ENCODE results near the gene CLDN8. TPM values are rescaled to one million over a fixed set of nuclear protein-coding genes. Genes with fewer than 3 reads are reported as not detected.

Gene CLDN8
- total RNA-seq, 1 experiment from 2014 or later: not detected

GRCh38 chr21:30186242-30186641, 29.7 kb downstream of the CLDN8 start:
- no peaks in the 10 kb centered on the region for H3K27me3 ChIP-seq (ENCODE audit: insufficient read depth, low read length)
- H3K9me3 ChIP-seq (ENCODE audit: control insufficient read depth in 1 of 2, insufficient read depth in 1 of 2, low read depth in 1 of 2, low read length in 2 of 2): peaks cover 0 to 31% of the 10 kb centered on the region in 2 experiments; a peak in 3 of 4 replicates
- ChIA-PET RAD21 (ENCODE audit: low non-redundant PET in 1 of 2, low total read pairs in 2 of 2, uncharacterized antibody in 2 of 2, unreplicated experiment in 2 of 2) (no interaction called here), POLR2A (no interaction called here), CTCF (no interaction called here)
- H3K27ac ChIP-seq (ENCODE audit: low read depth, low read length): no peak overlapping the region
- H2AFZ ChIP-seq (ENCODE audit: low read depth, low read length, poor library complexity, severe bottlenecking): no peak overlapping the region
- no peak overlapping the region for H3K9ac ChIP-seq (ENCODE audit: low read length)
- BruUV-seq (replicated peaks): no TSS peak
- H3K9me2 ChIP-seq (ENCODE audit: insufficient read depth): no peaks in the 10 kb centered on the region
- no peaks in the 10 kb centered on the region for H3K79me2 ChIP-seq (ENCODE audit: insufficient read depth, low read length)
- H3K4me1 ChIP-seq (ENCODE audit: control insufficient read depth in 1 of 2, insufficient read depth in 2 of 2, low read length in 2 of 2): no peaks in the 10 kb centered on the region
- H3K4me3 ChIP-seq (replicated peaks in 1 of 2; ENCODE audit: low read depth in 1 of 2, low read length in 2 of 2): no peak overlapping the region
- ATAC-seq (no peak), DNase-seq (ENCODE audit: low read depth, low spot score) (no peak)
- no peaks in the 10 kb centered on the region for H3K36me3 ChIP-seq (ENCODE audit: control insufficient read depth in 1 of 2, insufficient read depth in 2 of 2, low read length in 2 of 2)
- H4K20me1 ChIP-seq (ENCODE audit: insufficient read depth): no peaks in the 10 kb centered on the region
- no peak overlapping the region for H3K4me2 ChIP-seq (ENCODE audit: low read length)
- TF ChIP-seq POLR2AphosphoS5 (IDR thresholded peaks at IDR 0.05; ENCODE audit: low read depth, low read length): no peak
- no peak for TF ChIP-seq ZFX (IDR thresholded peaks at IDR 0.05)
- TF ChIP-seq, protein P1, sequence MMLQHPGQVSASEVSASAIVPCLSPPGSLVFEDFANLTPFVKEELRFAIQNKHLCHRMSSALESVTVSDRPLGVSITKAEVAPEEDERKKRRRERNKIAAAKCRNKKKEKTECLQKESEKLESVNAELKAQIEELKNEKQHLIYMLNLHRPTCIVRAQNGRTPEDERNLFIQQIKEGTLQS (IDR thresholded peaks at IDR 0.05): no peak
- TF ChIP-seq FOSL1 (IDR thresholded peaks at IDR 0.05; ENCODE audit: low read depth): no peak
- no peak for TF ChIP-seq RAD21 (IDR thresholded peaks at IDR 0.05; ENCODE audit: low read depth)
- TF ChIP-seq JUND (IDR thresholded peaks at IDR 0.05): no peak
- TF ChIP-seq POLR2A (IDR thresholded peaks at IDR 0.05; ENCODE audit: borderline replicate concordance, extremely low read depth, insufficient read depth, insufficient read length): no peak
- no peak for TF ChIP-seq YY1 (IDR thresholded peaks at IDR 0.05; ENCODE audit: extremely low read depth, insufficient replicate concordance, low read depth, low read length)
- no peak for TF ChIP-seq CEBPB (IDR thresholded peaks at IDR 0.05; ENCODE audit: low read depth)
- TF ChIP-seq CTCF (IDR thresholded peaks at IDR 0.05 in 2 of 3, conservative IDR thresholded peaks at IDR 0.05 in 1 of 3; ENCODE audit: borderline replicate concordance in 1 of 3, insufficient read depth in 1 of 3, low read depth in 2 of 3, low read length in 2 of 3): no peak
- TF ChIP-seq EGR1 (IDR thresholded peaks at IDR 0.05; ENCODE audit: low read depth): no peak
- TF ChIP-seq EZH2phosphoT487 (IDR thresholded peaks at IDR 0.05; ENCODE audit: borderline replicate concordance): no peak
- TF ChIP-seq ZBTB33 (IDR thresholded peaks at IDR 0.05; ENCODE audit: extremely low read depth, insufficient replicate concordance, low read length): no peak
- TF ChIP-seq CBX3 (IDR thresholded peaks at IDR 0.05; ENCODE audit: low read depth): no peak
- no peak for TF ChIP-seq SRF (IDR thresholded peaks at IDR 0.05; ENCODE audit: low read depth)
- intact Hi-C loops (cut with micrococcal nuclease): no loop called here
